TTC549 (cell line): ENCODE data around the gene PTPRB.

Experiments used
- FAIRE-seq: peaks from 2 replicates; lab custom pipeline; 2012; peaks lifted over from hg19 to GRCh38; lab: Jason Lieb, UNC

The PTPRB gene

DNA sequence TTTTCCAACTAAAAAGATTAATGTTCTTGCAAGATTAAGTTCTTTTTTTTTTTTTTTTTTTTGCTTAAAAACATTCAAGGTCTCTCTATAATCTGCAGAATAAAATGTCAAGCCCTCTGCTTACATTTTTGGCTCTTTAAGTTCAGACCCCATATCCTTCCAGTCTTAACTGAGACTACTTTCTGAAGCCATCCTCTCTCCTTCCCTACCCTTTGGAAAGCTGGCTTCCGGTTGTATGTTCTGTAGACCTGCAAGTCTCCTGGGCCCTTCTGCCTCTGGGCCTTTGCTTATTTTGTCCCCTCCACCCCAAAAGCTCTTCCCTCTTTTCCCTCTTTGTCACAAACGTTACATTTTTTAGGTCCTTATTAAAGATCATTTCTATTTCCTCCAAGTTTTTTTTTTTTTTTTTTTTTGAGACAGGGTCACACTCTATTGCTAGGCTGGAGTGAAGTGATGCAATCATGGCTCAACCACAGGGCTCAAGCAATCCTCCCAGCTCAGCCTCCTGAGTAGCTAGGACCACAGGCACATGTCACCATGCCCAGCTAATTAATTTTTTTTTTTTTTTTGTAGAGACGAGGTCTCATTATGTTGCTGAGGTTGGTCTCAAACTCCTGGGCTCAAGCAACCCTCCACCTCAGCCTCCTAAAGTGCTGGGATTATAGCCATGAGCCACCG is 46.5 kb downstream of the PTPRB start:
- no peak for FAIRE-seq

DNA sequence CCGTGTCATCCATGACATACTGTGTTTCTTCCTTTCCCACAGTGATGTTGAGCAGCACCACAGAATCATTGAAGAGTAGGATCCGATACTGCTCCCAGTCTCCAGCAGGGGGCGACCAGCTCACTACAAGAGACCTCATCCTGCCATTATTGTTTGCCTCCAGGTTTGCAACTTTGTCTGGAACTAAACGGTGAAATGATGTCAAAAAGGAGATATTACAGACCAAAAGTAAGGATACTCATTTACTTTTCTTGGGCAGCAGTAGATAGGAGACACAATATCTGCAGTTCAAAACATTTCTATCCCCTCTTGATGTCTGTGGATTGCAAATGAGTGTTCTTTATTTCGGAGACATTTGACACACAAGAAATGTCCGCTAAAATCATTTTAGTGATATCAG is 47.2 kb downstream of the PTPRB start:
- FAIRE-seq = no peak

DNA sequence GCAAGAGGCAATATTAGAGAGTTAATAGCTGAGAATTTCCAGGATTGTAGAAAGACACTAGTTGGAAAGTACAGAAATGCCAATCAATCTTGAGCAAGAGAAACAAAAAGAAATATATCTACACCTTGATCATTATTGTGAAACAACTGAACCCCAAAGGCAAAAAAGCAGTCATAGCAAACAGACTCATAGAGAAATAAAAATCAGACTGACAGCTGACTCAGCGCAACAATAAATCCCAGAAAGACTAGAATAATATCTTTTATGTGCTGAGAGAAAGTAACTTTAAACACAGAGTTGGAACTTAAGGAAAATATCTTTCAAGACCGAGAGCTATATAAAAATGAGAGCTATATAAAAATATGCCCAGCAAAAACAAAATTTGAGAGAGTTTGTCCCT is 52.9 kb downstream of the PTPRB start:
- no peak for FAIRE-seq

DNA sequence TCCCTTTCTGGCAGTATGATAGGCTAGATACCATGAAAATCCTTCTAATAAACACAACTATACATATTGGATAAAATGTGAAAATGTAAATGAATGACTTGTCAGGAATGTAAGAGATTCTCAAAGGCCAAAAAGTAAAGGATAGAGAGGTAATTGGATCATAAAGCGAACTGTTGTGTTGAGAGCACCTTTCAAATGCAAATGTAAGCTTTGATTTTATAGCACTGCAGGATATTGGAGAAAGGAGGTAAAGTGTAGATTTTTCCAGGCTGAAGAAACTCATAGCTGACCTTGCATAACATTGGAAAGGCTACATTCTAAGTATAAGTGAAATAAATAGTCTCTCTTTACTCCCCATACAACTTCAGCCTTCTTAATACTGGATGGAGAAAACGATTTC is 54.0 kb downstream of the PTPRB start:
- FAIRE-seq = no peak

DNA sequence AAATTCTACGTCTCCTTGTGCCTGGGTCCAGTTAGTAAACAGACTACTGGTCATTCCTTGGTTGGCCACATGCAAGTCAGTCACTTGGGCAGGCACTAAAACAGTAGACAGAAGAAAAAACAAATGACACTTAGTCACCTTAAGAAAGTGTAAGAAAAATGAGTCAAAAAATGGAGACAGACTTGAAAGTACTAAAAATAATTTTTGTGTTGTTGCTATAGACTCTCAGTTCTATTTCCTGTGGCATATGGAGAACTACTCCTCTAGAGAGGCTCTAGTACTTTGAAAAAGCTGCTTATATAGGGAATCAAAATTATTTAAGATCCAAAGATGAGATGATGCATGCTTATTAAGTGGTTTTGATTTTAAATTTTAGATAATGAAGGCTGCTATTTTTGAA is 56.0 kb downstream of the PTPRB start:
- no peak for FAIRE-seq

DNA sequence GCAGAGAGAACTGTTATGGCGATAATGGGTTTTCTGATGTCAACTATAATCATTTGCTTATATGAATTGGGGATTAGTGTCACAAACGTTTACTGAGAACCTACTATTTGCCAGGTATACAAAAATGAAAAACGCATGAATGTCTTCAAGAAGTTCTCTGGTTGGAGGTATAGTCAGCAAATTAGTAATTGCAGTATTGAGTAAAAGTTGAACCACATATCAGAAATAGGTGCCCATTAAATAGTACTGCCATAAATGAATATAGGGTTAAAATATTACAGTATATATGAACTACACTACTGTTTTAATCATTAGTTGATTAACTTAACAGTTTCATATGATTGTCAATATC is 60.0 kb downstream of the PTPRB start:
- no peak for FAIRE-seq

DNA sequence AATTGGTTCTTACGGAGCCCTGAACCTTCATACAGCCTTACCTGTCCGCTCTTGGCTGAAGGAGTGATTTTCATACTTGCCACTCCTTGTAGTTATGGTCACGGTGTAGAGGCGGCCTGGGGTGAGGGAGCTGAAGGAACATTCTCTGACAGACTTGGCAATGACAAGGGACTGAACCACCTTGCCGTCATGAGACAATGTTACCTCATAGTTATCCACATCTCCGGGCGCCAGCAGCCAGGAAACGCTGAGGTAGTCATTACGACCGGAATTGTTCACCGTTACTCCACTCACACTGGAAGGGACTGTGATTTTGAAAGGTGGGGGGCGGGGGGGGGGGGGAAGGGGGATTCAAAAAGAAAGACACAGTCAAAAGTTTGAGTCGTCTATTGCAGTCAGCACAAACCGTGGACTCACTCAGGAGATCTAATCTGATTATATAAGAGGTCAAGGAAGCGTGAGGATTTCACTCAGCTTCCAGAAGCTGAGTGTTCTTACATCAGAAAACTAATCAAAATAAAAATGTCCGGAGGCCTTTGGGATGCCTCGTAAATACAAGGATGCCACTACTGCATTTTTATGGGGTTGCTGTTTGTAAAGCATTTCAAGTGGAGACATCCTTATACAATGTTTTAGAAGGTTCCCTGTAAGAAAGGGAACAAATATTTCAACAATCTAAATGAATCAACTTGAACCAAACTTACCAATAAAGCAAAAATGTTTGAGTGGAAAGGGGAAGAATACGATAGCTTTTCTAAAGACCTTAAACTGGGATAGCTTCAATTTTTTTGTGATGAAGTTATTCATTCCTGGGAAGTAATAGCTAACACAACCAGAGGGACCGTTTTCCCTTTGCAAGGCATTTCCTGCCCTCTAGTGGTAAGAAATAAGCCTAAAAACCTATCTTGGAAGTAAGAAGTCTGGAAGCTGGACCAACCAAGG is 60.6 kb downstream of the PTPRB start:
- FAIRE-seq = peak; percentile 81

DNA sequence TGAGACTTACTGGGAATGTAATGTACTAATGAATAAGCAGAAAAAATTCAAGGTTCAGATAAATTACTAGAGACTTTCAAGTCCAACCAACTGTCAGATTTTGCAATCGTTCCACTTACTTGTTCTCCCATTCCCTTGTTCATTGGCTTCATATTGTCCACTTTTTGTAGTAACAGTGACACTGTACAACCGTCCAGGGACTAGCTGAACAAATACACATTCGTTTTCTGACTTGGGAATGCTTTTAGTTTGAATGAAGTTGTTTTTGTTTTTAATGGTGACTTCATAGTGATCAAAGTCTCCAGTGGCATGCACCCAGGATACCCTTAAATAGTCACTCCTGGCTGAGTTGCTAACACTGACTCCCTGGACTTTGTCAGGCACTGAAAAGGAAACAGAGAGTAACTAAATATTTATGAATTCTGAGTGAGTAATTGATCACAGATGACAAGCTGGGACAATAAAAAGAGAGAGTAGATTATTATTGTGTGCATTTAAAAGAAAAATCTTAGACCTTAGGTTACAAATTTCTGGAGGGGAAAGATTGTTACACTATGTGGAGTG is 65.4 kb downstream of the PTPRB start:
- FAIRE-seq = no peak

DNA sequence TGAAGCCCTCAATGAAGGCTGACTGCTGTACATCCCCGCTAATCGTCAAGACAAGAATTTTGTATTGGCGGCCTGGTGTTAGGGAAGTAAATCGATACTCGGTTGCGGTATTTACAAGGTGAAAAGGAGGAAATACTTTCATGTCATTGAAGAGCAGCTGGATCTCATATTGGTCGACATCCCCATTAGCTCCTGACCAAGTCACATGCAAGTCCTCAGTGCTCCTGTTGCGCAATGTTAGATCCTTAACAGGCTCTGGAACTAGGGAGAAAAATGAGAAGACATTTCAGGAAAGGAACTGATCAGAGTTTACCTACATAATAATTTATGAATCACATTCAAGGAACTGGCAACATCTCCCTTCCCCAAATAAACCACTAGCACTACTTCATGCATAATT is 66.2 kb downstream of the PTPRB start:
- no peak for FAIRE-seq

DNA sequence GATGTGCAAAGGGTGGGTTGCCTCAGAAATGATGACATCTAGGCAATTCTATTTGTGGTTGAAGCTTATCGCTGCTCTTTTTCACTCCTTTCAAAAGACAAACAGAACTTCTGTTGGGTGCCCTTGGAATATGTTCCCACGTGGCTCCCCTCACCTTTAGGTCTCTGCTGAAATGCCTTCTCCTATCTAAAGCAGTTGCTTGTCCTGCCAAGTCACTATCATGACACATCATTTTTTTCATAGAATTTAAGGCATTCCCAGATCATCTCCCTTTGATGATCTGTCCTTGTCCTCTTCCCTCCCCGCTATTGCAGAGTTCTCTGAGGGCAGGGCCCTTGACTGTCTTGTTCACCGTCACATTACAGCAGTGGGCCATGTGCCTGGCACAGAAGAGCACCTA is 75.7 kb downstream of the PTPRB start:
- FAIRE-seq = no peak

DNA sequence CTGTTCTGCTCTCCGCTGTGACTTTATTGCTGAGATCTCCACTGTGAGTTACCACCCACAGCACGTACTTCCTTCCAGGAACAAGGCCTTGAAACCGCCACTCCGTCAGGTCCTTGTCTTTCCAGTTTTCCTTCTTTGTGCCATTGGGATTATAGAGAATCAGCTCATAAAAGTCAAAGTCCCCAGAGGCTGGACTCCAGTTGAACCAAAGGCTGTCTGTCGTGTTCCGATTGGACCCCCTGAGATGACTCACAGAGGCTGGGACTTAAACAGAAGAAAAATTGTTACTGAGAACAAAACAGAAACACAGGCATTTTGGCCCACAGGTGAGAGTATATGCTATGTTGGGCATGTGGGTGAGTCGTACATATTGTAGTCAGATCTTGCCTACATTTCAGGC is 76.6 kb downstream of the PTPRB start:
- no peak for FAIRE-seq

DNA sequence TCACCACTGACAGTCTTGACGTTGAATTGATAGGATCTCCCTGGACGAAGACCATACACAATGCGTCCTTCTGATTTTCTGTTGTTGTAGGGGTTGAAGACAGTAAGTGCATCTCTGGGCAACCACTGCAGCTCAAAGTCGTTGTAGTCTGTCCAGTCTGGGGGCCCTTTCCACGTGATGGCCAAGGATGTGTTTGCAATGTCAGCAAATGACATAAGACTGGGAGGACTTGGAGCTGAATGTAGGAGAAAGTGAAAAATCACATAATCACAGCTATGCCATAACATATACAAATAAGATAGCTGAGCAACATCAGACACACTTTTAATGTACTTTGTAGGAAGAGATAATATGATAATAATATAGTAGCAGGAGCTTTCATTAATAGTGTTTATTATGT is 77.8 kb downstream of the PTPRB start:
- no peak for FAIRE-seq

DNA sequence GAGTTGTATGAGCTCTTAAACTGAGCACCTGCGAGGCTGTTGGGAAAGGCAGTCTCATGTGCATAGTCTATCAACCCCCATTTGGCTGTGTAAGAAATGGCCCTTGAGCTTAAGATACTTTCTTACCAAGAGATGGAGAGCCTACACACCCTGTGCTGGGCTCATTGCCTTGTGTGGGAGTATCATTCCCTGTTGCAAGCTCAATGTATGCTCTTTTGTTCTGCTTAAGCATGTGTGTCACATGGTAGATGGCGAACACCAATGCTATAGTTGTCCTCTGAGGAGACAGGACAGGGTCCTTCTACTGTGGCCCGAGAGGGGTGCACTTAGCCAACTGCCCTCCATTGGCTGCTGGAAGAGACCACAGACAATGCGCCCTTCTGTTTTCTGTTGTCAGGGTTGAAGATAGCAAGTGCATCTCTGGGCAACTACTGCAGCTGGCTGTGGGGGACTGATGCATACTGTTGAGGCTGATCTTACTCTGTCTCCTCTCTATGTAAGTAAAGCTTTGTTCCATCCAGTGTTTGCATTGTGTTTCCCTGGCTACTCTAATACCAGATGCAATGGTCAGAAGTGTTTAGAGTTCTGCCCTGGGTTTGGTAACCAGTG is 79.5 kb downstream of the PTPRB start:
- no peak for FAIRE-seq

DNA sequence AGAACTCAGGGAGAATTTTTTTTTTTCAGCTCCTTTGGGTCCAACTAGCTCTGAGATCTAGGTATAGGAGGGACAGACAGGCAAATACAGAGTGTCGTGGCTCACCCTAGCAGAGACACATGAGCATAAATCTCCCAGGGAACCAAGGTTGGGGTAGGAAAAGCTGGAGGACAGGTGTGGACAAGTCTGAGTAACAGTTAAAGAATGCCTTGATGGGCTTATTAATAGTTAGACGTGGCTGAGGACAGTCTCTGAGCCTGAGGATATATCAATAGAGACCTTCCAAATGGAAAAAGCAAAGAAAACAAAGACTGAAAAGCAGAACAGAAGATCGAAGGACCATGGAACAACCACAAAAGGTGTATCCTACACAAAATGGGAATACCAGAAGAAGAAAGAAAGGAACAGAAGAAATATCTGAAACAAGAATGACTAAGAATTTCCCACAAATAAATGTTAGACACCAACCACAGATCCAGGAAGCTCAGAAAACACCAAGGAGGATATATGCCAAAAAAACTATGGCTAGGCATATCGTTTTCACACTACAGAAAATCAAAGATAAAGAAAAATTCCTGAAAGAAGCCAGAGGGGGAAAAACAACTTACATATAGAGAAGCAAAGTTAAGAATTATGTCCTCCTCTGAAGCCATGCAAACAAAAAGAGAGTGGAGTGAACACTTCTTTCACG is 80.9 kb downstream of the PTPRB start:
- no peak for FAIRE-seq

DNA sequence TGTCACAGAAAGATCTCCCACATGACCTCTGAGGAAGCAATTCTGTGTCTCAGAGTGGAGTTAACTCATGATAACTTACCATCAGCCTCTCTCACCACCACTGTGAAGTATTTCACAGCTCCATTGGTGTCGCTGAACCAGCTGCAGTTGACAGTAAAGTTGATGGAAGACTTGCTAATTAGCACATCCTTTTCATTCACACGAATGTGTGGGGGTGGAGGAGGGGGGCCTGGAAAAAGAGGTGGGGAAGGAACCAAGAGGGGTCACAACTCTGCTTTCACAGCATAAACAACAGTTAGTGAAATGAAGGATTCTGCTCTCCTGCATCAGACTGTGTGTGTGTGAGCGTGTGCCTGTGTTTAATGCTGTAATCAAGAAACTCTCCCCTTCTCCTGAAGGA is 82.1 kb downstream of the PTPRB start:
- FAIRE-seq = no peak

DNA sequence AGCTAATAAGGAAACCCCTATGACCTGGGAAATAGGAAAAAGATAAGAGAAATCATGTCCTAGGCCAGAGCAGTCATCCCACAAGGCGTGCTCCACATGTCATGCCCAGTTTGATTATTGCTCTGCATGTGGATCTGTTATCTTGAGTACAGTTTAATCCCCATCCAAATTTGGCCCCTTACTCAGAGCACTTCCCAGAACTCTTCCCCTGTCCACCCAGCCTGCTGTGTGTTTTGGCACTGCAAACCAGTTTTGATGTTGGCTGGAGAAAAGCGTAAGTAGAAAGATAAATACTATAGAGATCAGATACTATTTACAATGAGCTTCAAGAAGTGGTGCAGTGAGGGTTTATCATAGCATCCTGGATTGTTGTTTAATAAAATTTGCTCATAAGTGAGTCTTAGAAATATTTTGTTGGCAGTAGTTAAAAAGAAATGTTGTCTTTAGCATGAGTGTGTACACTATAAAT is 83.8 kb downstream of the PTPRB start:
- FAIRE-seq = no peak

DNA sequence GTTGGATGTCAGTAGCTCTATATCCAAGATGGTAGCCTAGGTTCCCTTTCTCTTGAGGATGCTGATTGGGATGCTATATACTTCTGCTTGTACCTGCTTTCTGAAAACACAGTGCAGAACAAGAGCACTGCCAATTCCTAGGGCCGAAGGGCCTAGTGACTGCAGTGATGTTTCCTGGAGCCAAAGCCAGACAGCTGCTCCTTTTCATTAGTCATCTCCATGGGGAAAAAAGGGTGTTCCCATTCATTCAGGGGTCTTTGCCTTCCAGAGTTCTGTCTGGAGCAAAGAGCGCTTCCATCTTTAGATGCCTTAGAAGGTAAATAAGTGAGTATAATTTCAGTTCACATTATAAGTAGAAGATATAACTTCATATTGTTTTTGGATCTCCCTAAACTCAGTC is 85.5 kb downstream of the PTPRB start:
- FAIRE-seq = no peak

DNA sequence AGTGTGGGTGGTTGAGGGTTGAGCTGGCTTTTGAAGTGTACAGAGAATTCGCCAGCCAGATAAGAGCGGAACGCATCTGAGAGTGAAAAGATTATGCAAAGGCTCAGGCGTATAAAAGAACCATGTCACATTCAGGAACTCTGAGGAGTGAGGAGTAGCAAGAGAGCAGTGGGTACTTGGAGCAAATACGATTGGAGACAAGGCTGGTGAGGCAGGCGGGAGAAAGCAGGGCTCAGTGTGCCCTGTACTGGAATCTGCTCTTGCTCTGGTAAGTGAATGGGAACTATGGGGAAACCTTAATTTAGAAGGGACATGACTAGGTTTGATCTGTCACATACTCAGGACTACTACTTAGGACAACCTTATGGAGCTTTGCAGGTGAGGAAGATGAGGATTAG is 87.0 kb downstream of the PTPRB start:
- no peak for FAIRE-seq

DNA sequence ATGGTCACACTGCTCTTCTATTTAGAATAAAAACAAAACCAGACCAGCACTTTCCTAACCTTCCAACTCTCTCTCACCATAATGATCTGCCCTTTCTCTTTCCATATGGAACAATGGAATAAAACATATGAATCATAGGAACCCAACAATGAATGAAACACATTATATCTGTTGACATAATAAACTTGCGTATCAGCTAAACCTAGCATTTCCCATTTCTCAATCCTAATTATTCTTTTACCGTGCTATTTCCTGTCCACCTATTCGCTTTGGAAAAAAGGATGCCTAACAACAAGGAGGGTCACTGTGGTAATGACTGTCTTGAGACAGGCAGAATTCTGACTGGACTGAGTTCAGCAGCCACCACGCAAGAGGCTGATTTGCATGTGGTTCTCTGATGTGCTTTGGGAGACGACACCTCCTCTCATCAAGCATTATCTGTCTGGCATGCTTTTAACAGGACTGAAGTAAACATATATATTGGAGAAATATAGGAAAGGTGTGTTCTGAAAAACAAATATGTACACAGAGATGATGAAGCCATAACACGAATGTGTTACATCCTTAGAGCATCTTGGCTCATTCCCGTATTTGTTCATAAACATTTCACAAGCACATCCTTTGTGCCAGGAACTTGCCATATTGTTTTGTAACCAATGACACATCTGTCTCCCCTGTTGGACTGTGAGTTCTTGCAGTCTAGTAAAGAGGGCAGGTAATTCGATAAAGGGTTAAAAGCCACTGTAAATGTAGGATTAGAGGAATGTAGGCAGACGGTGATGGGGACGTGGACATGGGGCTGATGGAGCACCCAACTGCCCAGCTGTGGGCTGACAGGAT is 87.7 kb downstream of the PTPRB start:
- no peak for FAIRE-seq

DNA sequence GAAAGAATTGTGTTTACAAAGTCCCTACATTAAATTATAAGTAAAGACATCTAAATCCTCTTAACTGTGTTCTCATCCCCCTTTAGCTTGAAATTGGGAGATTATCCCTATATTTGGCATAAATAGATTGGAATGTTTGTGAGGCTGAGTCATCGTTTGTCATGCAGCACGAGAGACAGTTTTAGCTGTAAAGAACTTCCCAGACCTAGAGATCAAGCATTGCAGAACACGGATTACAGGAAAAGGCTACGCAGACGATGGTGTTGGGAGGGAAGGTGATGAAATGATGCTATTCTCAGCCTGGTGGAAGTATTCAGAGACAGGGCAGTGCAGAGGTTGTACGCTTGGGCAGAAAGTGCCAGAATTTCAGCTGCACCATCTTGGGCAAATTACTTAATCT is 93.8 kb downstream of the PTPRB start:
- FAIRE-seq = no peak

DNA sequence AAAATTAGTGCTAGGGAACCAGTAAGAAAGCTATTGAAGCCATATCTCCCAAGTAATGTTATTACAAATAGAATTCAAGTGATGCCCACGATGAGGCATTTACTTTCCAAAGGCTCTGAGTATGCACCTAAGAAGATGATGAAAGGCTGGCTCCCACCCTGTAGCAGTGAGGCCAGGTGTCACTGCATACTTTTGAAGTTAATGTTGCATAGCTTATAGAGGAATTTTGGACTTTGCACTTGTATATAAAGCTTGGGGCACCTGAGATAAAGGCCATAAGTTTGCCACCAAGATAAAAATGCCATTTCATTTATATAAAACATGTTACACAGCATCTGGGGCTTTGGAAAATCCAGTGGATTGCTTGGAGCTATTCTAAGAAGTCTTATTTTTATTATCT is 96.2 kb downstream of the PTPRB start:
- no peak for FAIRE-seq

DNA sequence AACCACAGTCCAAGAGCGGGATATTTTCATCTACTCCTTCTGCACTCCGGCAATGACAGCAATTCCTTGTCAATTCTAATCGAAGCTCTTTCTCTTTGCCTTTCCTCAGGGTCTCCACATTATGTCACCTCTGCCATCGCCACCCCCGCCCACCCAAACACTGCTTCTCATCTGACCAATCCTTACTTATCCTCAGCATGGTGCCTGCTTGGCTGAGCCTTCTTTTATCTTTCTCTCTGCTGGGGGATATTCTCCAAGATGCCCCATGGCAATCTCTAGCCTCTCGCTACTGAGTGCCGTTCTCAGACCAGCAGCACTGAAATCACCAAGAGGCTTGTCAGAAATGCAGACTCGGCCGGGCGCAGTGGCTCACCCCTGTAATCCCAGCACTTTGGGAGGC is 100.6 kb downstream of the PTPRB start:
- FAIRE-seq = no peak
